GM04503 (cell line): ENCODE data around the gene AGK.
"Not testable (repeated sequence)": the region's sequence is repeated elsewhere in the genome, so short reads cannot be mapped to it uniquely, and the experiment has no call there.

ENCODE experiments used
- DNase-seq: peaks from one replicate; pipeline ENCODE4 v3.0.0-alpha.2; 2012; ENCODE audit warnings: low read depth

The AGK gene

GRCh38 chr7:141679014-141679413 lies 127.8 kb downstream of the AGK start:
- no peak for DNase-seq

- DNase-seq: no peak
Measured at GRCh38 chr7:141685285-141686023, 134.2 kb downstream of the AGK start.

DNA sequence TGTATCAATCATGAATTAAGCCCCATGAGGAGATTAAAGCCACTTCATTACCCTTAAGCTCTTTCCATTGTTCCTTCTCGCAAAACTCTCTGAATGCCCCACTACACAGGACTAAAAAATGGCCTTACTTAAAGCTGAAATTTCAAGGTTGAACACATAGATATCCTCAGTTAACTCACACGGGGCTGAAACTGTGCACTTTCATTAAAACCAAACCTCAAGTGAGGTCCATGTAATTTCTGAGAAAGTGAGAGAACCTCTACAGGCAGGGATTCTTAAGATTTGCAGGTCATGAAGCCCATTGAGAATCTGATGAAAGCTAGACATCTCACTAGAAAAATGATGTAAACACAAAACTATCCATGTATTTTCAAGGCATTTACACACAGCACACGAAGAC lies 134.9 kb downstream of the AGK start:
- DNase-seq: no peak

GRCh38 chr7:141686670-141687069 lies 135.5 kb downstream of the AGK start:
- no peak for DNase-seq

DNA sequence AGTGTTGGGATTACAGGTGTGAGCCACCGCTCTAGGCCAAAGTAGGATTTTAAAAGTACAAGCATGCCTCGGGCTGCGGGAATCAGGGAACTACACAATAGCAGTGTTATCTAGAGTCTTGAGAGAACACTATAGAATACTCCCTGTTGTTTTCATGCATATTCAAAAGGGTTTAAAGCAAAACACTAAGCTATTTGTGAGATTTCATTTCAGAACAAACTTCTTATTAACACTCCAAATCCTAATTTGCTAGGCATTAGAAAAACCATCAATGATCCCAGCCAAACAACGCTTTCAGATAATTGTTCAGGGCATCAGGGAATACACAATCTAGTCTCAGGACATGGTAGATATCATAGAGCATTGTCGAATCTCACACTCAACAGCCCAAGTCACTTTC lies 136.8 kb downstream of the AGK start:
- DNase-seq: no peak

- not testable (repeated sequence) for DNase-seq
Measured at GRCh38 chr7:141689072-141689825, 138.0 kb downstream of the AGK start.

DNA sequence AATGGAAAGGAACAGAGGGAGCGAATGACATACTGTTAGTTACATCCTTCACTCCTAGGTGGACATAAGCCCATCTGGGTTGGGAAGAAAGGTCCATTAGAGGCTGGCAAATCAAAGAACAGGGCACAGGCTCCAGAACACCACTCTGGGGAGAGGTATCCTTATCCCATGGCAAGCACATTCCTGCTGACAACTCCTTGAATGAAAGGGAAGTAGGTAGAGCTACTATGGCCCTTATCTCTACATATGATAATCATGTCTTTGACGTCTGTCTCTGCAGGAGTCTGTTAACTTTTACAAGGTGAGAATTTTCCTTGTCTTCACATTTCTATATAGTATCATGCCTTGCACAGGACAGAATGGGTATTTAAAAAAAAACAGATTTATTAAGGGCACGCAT lies 140.3 kb downstream of the AGK start:
- DNase-seq: no peak

- no peak for DNase-seq
Measured at GRCh38 chr7:141691961-141692360, 140.8 kb downstream of the AGK start.

GRCh38 chr7:141693082-141693481 lies 141.9 kb downstream of the AGK start:
- no peak for DNase-seq

DNA sequence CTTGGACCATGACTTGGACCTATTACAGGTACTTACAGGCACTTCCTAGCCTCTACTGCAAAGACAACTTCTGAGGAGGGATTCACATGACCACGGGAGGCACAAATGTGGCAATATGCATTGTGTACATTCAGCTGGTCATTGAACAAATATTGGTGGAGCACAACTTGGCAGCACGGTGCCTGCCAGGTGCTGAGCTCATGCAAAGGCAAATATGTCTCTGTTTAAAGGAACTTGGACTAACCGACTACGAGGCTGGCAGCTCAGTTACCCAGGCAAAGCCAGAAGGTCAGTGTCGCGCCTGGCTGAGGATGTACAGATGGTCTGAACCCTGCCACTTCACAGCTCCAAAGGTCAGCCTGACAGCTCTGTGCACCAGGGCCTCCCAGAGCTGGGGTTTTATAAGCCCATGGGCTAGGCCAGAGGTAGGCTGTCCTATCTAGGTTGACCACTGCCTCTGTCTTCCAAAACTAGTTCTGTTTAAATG lies 144.6 kb downstream of the AGK start:
- no peak for DNase-seq

DNA sequence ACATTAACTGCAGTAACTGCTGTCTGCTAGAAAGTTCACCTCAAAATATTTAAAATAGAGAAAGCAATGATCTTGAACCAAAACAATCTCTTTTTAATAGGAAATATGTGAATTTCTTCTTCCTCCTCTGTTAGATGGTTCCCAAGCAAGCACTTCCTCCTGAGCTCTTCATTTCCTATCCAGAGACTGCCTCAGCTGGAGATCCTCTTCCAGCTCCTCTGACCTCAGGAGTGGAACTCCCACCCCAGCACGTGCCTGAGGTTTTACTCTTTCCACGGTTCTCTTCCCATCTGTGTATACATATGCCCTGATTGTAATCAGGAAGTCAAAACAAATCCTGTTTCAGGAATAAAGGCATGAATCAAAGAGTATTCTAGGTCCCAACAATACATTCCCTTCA lies 145.1 kb downstream of the AGK start:
- no peak for DNase-seq

- no peak for DNase-seq
Measured at GRCh38 chr7:141697211-141697871, 146.1 kb downstream of the AGK start.

DNA sequence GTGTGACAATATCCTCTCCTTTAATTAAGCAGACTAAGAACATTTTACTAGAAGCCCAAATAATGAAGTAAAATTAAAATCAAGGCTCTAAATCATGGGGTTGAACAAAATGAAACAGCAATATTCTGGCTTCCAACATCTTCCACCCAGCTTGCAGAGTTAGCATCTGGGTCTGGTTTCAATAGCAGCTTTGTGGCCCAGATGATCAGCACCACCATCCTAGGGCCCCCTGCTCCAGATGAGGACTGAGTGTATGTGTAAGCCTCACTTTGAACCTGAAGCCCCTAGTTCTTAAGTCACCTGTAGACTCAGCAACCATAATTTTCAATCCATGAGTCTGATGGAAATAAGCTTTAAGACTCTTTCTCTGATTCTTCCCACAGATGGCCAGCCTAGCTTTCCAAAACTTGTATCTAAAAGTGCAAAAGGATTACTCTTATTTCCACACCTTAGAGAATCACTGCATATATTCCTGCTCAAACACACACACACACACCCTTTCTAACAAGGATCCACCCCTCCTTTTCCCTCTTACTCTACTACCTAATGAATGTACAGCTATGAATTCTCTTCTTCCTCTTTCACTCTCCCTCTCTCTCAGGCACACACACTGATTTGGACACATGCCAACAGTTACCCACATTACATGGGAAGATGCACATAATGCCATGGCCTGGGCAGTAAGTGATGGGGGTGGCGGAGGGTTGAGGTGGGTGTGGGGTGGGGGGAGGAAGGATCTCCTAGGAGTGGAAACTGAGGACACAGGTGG lies 147.2 kb downstream of the AGK start:
- DNase-seq: no peak

GRCh38 chr7:141699860-141700259 lies 148.7 kb downstream of the AGK start:
- no peak for DNase-seq

DNA sequence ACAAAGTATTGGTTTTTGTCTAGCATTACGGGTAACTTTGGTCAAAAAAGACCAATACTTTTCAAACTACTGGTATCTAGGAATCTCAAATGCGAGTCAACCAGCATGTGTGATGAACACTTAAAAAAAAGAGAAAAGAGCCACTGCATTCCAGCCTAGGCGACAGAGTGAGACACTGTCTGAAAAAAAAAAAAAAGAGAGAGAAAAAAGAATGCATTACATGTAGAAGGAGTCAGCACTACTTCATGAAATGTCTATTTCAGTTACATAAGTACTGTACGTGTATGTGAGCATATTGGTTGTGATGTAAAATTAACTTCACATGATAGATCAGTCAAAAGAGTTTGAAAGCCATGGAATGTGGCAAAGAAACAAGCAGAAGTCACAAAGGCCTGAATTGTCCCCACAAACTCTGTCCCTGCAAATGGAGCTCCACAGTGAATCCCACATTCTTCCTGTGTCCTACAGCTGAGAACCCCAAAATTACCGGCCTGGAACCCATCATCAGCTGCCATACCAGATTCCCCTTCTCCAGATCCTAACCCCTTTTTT lies 149.2 kb downstream of the AGK start:
- no peak for DNase-seq

DNA sequence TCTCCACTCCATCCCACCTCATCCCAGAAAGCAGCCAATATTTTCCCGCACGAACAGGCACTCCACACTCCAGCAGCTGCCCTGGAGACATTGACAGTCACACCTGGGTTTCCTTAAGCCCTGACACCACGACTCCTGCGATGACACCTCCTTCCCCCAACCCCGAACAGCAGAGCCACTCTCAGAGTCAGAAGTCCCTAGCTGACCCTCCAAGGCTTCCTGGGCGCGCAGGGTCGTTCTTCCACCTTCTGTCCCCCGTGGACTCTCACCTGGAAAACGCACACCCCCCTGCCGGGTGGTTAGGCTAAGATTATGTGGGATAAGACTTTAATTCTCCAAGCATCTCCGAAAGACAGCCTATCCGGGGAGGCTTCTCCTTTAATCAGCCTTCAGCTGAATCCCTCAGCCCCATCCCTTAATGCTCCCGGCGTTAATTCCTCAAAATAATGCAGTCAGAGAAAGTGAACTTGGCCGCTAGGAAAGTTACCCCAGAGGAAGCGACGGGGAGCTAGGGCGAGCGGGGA lies 149.7 kb downstream of the AGK start:
- no peak for DNase-seq

GRCh38 chr7:141701489-141702046 lies 150.4 kb downstream of the AGK start:
- DNase-seq: no peak

GRCh38 chr7:141702047-141702567 lies 150.9 kb downstream of the AGK start, which contains the start of gene DENND11:
Gene DENND11 (minus strand): TSS chr7:141702166. CDS start chr7:141702153, 13 bp downstream.
- no peak for DNase-seq

DNA sequence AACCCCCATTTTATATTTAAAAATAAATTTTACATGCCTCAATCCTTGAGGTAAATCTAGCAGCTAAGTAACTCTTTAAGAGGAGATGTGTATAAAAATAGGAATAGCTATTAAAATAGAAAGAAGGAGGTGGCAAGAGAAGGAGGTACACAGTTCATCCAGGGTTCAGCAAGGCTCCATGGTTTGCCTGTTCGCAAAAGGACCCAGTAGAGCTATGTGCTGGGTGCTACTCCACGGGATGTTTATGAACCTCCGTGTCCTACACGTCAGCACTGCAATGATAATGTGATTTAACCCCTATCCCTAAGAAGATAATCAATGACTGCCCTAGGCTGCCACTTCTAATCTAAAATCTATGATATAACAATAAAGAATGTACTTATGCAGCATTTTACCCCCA lies 151.7 kb downstream of the AGK start:
- DNase-seq: no peak

GRCh38 chr7:141704112-141704511 lies 152.9 kb downstream of the AGK start:
- DNase-seq: no peak

DNA sequence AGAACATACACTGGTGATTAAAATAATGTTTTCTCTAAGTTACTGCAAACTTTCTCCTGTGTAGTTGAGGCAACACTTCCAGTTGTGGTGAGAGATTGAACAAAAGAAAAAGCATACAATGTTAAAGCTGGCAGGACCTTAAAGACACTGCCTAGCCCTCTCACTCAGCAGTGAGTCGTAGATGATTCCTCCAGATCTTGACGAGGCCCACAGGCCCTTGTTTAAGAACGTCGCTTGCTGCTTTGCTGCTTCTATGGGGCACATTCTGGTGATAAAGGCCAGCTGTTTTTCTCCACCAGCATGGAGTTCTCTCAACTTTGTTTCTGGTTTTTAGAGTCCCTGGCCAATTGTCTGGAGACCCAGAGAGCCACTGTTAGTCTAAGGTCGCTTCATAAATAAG lies 153.5 kb downstream of the AGK start:
- DNase-seq: no peak
